ENCODE measurements around the gene PAIP2B.

GRCh38 chr2:71263386-71263785 lies 36.5 kb upstream of the PAIP2B start:
- TF ChIP-seq, protein P1, sequence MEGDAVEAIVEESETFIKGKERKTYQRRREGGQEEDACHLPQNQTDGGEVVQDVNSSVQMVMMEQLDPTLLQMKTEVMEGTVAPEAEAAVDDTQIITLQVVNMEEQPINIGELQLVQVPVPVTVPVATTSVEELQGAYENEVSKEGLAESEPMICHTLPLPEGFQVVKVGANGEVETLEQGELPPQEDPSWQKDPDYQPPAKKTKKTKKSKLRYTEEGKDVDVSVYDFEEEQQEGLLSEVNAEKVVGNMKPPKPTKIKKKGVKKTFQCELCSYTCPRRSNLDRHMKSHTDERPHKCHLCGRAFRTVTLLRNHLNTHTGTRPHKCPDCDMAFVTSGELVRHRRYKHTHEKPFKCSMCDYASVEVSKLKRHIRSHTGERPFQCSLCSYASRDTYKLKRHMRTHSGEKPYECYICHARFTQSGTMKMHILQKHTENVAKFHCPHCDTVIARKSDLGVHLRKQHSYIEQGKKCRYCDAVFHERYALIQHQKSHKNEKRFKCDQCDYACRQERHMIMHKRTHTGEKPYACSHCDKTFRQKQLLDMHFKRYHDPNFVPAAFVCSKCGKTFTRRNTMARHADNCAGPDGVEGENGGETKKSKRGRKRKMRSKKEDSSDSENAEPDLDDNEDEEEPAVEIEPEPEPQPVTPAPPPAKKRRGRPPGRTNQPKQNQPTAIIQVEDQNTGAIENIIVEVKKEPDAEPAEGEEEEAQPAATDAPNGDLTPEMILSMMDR (IDR thresholded peaks at IDR 0.05): no peak
- no peak for TF ChIP-seq ZFX (IDR thresholded peaks at IDR 0.05; ENCODE audit: borderline replicate concordance)

Data from 22Rv1 (cell line).